Amniotic stem cell (primary cell): ENCODE results near the gene ASPSCR1.

Experiments used
- DNase-seq: peaks from one replicate; lab custom pipeline; 2025; lab: John Stamatoyannopoulos, UW

The ASPSCR1 gene

GRCh38 chr17:82055965-82056728 lies 78.7 kb downstream of the ASPSCR1 start:
- DNase-seq, result no peak

- no peak for DNase-seq
Measured at GRCh38 chr17:82056729-82057621, 79.5 kb downstream of the ASPSCR1 start.

- no peak for DNase-seq
Measured at GRCh38 chr17:82058230-82058854, 80.9 kb downstream of the ASPSCR1 start.

GRCh38 chr17:82058855-82059249 lies 81.4 kb downstream of the ASPSCR1 start:
- no peak for DNase-seq

- no peak for DNase-seq
Measured at GRCh38 chr17:82059272-82060000, 82.0 kb downstream of the ASPSCR1 start.

GRCh38 chr17:82060001-82060380 lies 82.6 kb downstream of the ASPSCR1 start:
- DNase-seq, result no peak

GRCh38 chr17:82060614-82061013 lies 83.2 kb downstream of the ASPSCR1 start:
- no peak for DNase-seq

GRCh38 chr17:82061047-82061925 lies 83.9 kb downstream of the ASPSCR1 start:
- DNase-seq, result no peak

GRCh38 chr17:82062076-82062983 lies 84.9 kb downstream of the ASPSCR1 start:
- no peak for DNase-seq

- DNase-seq, result no peak
Measured at GRCh38 chr17:82062984-82063368, 85.5 kb downstream of the ASPSCR1 start.

GRCh38 chr17:82063424-82064415 lies 86.3 kb downstream of the ASPSCR1 start:
- DNase-seq, result no peak

- DNase-seq, result no peak
Measured at GRCh38 chr17:82064433-82065192, 87.2 kb downstream of the ASPSCR1 start.

- DNase-seq, result no peak
Measured at GRCh38 chr17:82065193-82065637, 87.8 kb downstream of the ASPSCR1 start.

- no peak for DNase-seq
Measured at GRCh38 chr17:82065638-82066303, 88.3 kb downstream of the ASPSCR1 start, which contains the start of gene DUS1L. DUS1L (minus strand) TSS chr17:82065804; CDS start chr17:82065059, 745 bp downstream.
